GM18508 (cell line): ENCODE measurements around the gene ST6GALNAC1.

Experiments
- ATAC-seq: cut with Tn5 transposase; IDR thresholded peaks from one replicate; pipeline ENCODE4 v1.9.1; 2021; ENCODE audit warnings: moderate number of reproducible peaks; ENCODE audit not compliant: insufficient read depth, unreplicated experiment

ST6GALNAC1 gene

DNA sequence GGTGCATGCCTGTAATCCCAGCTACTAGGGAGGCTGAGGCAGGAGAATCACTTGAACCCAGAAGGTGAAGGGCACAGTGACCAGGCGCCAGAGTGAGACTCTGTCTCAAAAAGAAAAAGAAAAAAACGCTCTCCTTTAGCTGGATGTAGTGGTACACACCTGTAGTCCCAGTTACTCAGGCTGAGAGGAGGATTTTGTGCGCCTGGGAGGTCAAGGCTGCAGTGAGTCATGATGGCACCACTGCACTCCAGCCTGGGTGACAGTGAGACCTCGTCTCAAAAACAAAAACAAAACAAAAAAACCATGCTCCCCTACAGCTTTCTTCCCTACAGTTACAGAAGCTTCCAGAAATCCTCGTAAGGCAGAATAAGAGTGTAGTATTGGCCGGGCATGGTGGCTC, 33.1 kb upstream of the ST6GALNAC1 start:
- ATAC-seq = no peak

DNA sequence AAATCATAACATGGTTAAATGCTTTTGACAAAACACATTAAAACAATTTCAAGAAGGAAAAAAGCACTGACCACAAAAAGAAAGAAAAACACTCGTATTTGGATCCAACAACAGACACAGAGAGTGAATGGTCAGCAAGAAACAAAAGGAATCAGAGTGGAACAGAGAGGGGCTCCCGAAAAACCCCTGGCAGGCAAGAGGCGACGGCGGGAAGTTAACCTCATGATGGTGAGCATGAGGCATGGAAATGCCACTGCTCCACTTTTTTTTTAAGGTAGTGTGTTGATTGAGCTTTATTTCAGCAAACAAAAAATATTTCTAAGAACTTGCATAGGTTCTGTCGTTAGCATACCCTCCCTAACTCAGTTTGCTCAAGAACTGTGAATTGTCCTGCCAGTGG, 32.1 kb upstream of the ST6GALNAC1 start:
- ATAC-seq = no peak

DNA sequence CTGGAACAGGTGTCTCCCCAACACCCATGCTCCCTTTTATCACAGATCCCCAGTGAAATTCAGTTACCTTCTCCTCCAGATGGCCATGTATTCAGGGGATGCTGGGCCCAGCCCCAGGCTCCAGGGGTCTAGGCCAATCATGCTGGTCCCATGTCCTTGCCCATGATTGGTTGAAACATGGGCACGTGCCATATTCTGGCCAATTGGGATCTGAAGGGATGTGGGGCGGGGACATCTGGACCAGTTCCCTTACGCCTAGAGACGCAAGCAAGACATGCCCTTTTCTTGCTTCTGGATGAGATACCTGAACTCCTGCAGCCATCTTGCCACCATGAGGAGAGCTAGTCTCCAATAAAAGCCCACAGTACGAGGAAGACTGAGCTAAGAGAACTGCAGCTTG, 31.0 kb upstream of the ST6GALNAC1 start:
- no peak for ATAC-seq

DNA sequence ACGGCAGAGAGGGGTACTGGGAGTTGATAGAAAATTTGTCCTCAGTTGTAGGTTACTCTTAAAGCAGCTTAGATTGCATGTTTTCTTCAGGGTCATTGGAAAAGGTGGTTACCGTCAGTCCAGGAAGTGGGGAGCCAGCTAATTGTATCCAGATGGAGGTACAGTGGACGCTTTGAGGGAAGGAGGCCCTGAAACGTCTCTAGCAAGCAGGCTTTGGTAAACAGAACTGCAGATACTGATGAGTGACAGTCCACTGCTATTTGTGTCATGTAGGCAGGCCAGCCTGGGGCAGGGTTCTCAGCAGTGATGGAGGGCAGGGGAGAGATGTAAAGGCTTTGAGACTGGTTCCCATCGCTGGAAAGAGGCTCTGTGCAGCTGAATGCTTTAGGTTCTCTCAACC, 30.2 kb upstream of the ST6GALNAC1 start:
- ATAC-seq = no peak

DNA sequence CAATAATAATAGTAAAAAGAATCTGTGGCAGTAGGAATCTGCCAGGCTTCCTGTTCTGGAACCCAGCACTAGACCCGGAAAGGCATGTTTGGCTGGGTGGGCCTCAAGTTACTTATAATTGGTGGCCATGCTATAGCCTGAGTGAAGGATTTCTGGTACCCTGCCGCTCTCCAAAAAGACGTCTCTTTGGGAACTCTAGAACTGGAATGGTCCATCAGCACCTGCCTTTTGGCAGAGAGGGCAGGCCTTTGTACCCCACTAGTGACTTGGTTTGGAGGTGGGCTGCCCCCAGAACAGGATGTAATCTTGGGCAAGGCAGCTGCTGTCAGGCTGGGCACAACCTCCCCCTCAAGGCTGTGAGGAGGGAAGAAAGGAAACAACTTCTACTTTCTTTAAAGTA, 29.3 kb upstream of the ST6GALNAC1 start:
- no peak for ATAC-seq

DNA sequence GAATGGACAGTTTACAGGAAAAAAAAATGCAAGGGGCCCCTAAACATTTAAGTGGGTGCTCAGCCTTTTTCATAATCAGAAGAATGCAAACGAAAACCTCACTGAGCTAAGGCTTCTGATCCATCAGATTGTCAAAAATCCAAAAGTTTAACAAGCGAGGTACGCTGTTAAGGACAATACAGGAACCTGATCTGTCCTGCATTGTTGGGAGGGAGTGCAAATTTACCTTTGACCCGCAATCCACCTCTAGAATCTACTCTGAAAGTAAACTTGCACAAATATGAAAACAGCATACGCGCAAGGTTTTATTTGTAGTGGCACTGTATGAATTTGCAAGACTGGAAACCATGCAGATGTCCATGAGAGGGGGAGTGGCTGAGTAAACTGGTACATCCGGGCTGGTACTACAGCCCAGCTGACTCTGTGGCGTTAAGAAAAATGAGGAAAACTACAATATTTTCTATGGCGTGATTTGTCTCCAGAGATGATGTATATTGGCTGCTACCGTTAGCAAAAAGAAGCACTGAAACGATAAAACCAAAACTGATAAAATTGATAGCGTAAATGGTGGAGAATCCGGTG, 28.8 kb upstream of the ST6GALNAC1 start:
- ATAC-seq = no peak

DNA sequence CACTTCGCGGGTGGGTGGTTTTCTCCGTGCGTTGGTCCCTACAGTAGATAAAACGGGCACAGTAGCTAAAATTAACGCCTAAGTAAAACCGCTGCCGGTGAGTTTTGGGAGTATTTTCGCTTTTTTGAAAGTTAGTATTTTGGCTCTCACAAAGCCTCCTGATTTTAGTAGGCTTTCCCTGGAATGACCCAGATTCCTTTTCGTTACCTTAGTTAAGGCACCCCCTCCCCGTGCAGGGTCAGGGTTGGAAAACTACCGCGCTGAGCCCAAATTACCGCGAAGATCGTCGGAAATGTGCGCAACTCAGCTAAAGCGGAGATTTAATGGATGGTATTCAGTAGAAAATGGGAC, 28.3 kb upstream of the ST6GALNAC1 start:
- no peak for ATAC-seq

DNA sequence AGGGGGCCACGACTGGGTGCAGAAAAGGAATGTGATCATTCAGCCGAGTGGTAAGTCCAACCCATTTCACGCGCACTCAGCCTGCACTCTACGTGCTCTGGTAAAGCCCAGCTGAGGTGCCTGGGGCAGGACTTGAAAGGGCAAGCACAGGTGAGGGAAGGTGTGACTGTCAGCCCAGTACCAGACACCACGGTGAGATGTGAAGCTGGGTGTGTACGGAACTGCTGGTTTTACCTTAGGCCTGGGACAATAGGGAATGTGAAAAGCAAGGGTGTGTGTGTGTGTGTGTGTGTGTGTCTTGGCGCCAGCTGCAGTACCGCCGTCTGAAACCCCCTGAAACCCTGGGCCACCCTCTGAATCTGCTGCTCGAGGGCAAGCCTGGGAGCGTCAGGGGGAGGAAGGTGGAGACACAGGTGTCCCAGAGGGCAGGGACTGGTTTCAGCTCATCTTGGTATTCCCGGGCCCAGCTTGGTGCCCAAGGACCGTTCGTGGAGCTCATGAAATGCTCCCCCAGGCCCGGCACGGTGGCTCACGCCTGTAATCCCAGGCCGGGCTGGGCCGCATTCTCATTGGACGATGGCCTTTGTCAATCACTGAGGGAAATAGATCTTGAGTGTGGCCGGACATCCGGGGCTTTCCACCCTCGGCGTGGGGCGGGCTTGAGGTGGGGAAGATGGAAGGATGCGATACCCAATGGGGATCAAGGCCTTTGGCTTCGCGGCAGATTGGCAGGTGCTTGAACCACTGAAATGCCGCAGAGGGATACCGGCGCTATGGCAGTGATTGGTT, 27.8 kb upstream of the ST6GALNAC1 start:
- ATAC-seq = peak; percentile 86

DNA sequence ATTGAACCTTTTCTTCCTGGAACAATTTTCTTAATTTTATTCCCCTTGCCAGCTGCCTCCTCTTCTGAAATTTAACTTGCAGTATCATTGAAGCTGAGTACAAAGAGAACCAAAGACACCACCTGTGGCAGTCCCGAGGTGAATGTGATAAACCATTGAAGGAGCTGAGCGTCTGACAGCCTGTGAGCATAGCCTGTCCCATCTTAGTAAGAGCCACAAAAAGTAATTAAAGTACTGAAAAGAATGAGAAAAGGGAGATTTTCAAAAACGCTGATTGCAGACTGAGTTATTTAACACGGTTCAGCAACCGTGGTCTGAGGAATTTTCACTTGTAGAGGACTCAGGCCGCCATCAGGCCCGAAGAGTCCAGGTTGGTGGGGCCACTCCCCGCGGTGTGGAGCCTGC, 27.2 kb upstream of the ST6GALNAC1 start:
- no peak for ATAC-seq

DNA sequence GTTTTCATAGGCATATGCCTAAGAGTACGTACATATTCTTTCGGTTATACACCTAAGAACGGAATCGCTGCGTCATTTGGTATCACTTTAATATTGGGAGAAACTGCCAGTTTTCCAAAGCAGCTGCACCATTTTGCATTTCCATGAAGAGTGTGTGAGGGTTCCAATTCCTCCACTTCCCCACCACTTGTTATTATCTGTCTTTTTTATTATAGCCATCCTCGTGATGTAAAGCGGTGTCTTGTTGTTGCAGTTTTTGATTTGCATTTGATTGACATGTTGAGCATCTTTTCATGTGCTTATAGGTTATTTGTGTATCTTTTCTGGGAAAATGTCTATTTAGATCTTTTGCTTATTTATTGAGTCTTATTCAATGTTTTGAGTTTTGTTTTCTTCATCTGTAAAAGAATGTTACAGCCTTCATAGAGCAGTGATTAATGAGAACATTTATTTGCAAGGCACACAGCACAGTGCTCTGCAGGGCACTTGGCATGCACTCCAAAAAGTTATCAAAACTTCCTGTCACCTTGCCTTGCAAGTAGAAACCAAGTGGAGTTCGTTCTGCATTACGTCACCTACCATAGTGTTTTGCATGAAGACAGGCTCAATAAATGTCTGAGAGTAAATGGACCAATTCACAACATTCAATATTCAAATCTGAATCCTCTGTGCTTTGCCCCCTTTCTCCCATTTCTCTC, 26.6 kb upstream of the ST6GALNAC1 start:
- no peak for ATAC-seq

DNA sequence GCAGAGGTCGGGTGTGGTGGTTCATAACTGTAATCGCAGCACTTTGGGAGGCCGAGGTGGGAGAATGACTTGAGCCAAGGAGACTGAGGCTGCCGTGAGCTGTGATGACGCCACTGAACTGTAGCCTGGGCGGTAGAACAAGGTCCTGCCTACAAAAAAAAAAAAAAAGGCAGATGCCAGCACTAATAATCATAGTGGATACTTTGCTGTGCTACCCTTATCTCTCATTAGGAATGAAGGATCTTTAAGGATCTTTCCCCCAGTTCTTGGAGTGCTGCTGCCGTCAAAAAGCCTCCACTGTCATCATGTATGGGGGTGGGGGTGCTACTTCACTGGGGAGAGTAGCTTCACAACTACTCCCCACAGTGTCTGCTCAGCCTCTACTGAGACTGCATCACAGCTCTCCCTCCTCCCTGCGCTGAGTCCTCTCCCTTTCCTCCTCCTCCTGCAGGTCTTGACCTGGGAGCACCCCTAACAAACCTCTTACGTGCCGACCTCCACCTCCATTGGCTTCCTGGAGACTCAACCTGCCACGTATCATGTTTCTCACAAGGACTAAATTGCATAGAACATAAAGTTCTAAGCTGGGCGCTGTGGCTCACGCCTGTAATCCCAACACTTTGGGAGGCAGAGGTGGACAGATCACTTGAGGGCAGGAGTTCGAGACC, 24.4 kb upstream of the ST6GALNAC1 start:
- no peak for ATAC-seq

DNA sequence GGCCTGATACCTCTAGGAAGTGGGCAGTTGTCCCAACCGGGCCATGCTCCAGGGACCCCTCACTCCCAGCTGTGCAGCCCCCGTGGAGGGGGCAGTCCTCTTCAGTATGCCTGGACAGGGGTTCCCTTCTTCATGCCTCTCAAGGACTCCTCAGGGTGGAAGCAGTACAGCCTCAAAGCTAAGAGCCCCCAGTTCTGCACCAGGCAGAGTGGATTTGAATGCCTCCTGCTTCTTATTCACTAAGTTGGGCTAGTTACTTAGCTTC, 23.9 kb upstream of the ST6GALNAC1 start:
- no peak for ATAC-seq

DNA sequence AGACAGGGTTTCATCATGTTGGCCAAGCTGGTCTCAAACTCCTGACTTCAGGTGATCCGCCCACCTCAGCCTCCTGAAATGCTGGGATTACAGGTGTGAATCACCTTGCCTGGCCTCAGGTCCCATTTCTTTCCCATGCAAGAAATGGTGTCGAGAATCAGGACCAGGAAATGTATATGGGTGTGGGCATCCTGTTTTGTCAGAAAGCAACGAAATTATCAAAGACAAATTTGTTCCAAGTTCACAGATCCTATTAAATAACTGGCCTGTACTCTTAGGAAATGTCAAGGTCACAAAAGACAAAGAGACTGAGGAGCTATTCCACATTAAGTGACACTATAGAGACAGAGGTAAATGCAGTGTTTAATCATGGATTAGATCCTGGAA, 17.1 kb upstream of the ST6GALNAC1 start:
- ATAC-seq = no peak

DNA sequence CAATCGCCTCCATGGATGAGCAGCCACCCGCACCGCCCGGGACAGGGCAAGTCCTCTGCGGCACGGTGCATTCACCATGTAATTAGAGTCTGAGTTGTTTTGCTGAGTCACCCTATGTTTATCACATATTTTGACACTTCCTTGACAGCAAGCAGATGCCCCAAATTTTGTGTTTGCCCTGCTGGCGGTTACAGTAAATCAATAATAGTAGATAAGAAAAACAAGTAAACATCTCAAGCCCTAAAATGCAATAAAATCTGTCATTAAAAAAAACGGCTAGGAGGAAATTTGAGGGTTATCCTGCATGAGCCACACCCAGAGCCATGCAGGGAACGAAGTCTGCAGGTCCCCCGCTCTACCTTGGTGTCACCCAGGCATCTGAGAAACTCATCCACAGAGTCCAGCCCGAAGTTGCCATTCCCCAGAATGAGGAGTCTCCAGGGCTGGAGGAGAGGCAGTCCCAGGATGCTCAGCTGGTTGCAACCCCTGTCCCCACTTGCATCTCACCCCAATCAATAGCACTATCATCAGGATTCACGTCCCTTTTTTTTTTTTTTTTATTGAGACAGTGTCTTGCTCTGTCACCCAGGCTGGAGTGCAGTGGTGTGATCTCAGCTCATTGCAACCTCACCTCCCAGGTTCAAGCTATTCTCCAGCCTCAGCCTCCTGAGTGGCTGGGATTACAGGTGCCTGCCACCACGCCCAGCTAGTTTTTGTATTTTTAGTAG, 16.5 kb upstream of the ST6GALNAC1 start:
- ATAC-seq = no peak

DNA sequence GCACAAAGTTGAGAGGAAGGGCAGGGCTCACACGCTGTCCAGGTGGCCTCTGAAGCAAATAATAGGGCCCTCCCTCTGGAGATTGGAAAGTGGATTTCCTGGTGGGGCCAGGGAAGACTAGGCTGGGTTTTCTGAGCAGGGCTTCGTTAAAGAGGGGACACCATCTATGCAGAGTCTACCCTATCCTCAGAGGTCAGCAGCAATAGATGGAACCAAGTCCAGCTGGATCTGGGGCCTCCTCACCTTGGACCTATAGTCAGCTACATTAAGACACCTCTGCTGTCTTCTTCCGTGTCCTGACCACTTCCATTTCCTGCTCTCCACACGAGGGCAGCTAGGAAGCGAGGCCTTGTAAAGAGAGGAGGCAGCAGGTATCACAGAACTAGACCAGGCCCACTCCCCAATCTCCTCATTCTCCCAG, 14.7 kb upstream of the ST6GALNAC1 start:
- ATAC-seq = no peak

DNA sequence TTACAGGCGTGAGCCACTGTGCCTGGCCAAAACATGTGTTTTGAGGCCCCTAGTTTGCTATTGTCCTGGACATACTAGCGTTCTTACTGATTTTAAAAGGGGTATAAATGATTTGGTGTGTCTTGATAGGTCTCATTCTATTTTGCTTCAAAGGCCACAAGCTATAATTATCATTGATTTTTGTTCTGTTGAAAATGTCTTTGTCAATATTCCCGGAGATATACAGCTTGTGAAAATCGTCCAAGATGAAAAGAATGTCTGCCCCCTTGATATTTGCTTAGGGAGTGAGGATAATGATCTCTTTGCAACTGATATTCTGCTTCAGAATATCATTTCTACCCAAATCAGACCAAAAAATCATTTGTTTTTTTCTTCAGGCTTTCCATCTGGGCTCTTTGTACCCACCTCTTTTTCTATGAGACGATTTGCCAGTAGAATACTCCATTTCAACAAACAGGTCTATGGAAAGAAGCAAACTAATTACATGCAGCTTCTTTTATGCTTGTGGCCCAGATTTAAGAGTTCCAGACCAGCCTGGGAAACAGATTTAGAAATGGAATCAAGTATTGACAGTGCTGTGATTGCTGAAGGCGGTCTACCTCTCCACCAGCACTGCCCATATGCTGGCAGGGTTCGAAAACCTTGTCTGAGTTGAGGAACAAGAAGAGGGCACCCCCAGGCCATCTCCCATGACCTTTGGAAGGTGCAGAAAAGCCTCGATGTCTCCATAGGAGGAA, 14.1 kb upstream of the ST6GALNAC1 start:
- ATAC-seq = no peak

DNA sequence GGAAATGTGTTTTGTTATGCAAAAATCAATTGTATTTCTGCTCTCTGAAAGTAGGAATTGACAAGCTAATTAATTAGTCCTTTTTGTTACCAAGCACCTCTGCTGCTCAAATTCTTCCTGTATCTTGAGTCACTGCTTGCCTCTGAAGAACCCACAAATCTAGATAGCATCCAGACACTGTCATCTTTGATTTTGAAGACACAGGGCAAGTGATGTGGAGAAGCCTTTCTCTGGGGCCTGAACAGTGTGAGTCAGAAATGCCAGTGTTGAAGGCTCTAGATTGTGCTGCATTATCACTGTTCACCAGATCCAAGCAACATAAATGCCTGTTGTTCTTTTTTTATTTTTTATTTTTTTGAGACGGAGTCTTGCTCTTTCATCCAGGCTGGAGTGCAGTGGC, 10.9 kb upstream of the ST6GALNAC1 start:
- ATAC-seq = no peak

DNA sequence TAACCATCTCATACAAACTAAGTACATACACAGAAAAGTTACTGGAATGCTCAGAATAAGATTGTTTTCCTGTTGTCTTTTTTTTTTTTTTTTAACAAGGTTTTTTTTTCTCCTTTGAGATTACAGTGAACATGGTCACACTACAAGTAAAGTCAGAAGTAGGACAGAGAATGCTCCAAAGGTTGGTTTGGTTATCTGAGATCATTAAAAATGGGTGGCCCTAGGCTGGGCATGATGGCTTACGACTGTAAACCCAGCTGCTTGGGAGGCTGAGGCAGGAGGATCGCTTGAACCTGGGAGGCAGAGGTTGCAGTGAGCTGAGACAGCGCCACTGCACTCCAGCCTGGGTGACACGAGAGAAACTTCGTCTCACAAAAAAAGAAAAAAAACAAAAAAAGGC, 6.9 kb upstream of the ST6GALNAC1 start:
- ATAC-seq = no peak

DNA sequence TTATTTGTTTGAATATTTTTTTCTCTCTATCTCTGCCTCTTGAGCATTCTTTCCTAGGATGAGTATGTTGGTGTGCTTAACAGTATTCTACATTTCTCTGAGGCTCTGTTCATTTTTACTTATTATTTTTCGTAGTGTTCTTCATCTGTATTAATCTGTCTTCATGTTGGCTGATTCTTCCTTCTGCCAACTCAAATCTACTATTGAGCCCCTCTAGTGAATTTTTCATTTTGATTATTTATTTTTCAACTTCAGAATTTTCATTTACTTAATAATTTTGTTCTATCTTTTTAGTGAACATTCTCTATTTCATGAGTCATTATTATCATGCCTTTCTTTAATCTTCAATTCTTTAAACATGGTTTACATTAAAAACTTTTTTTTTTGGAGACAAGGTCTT, 3.2 kb upstream of the ST6GALNAC1 start:
- ATAC-seq = no peak

DNA sequence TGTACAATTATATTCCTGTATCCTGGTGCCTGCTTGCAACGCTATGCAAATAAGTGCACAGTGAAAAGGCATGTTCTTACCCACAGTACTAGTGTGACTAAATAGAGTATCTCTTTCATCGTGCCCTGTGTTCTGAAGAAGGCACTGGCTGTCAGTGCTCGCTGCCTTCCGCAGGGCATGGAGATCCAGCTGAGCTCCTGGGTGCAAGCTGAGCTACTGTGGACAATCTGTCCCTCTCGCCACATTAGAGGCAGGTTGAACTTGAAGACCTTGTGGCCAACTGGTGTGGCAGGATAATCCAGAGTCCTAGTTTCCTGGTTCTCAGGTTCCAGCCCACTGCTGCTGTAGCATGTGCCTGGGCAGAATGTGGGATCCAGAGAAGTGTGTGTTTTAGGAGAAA, 1.9 kb upstream of the ST6GALNAC1 start:
- no peak for ATAC-seq
